Left ventricle myocardium inferior (tissue), 1 donor: ENCODE results near the gene LTN1. TPM values are rescaled to one million over a fixed set of nuclear protein-coding genes. Genes with fewer than 3 reads are reported as not detected.

Experiments
- DNase-seq: peaks from one replicate; pipeline ENCODE4 v3.0.0-alpha.2; 2020
- H3K27ac ChIP-seq: fragments of 200-600 bp; replicated peaks from 2 replicates; pipeline ENCODE4 v1.8.0; 2021
- H3K27me3 ChIP-seq: fragments of 200-600 bp; 2 replicates; pipeline ENCODE4 v1.8.0; 2021; ENCODE audit warnings: low read depth
- H3K36me3 ChIP-seq: fragments of 200-600 bp; 2 replicates; pipeline ENCODE4 v1.8.0; 2021
- H3K4me1 ChIP-seq: fragments of 200-600 bp; 2 replicates; pipeline ENCODE4 v1.8.0; 2021
- H3K4me3 ChIP-seq: fragments of 200-600 bp; 2 replicates; pipeline ENCODE4 v1.8.0; 2021; ENCODE audit warnings: mild to moderate bottlenecking, moderate library complexity
- H3K9me3 ChIP-seq: fragments of 200-600 bp; replicated peaks from 2 replicates; pipeline ENCODE4 v1.8.0; 2021
- CTCF ChIP-seq: fragments of 200-600 bp; IDR thresholded peaks from 2 replicates; pipeline ENCODE4 v1.8.0; 2021; ENCODE audit warnings: antibody characterized with exemption, mild to moderate bottlenecking, borderline replicate concordance
- intact Hi-C: fragments of 100-400 bp; cut with micrococcal nuclease; formaldehyde crosslinking; loops from one replicate; pipeline ENCODE4 v1.11.0; 2022
- total RNA-seq: library from RNA; stranded (reverse); fragmentation: NEBNext Ultra II Directional; extraction: Animal tissue kit (Norgen Biotek cat#: 25700); gene quantifications from one replicate; pipeline ENCODE4 v1.2.1, GENCODE V29; 2021
- donor health status: DM: no; HTN: yes; CAD: no; lungs with severe emphysema.

LTN1 gene
- total RNA-seq, 1 donor from 2014 or later = 16.6 TPM

- Histone ChIP-seq H3K36me3 (peaks cover 61% of the 10 kb centered on the region), H3K4me3 (no peak overlapping the region), H3K27me3 (no peaks in the 10 kb centered on the region), H3K9me3 (no peaks in the 10 kb centered on the region), H3K27ac (no peak overlapping the region), H3K4me1 (peaks cover 32% of the 10 kb centered on the region)
- DNase-seq = no peak
- intact Hi-C loops = no loop called here
- TF ChIP-seq CTCF = no peak
Observed at GRCh38 chr21:29029524-29029923, 36.8 kb upstream of the LTN1 start.

- no peak for DNase-seq
- Histone ChIP-seq H3K36me3 (peaks cover 23% of the 10 kb centered on the region), H3K4me3 (peak overlapping the region; percentile 85), H3K27ac (peak overlapping the region; percentile 100), H3K27me3 (no peaks in the 10 kb centered on the region), H3K4me1 (peaks cover 37% of the 10 kb centered on the region), H3K9me3 (no peaks in the 10 kb centered on the region)
- no peak for TF ChIP-seq CTCF
- intact Hi-C loops = no loop called here
Observed at GRCh38 chr21:29025328-29025713, 32.6 kb upstream of the LTN1 start.

DNA sequence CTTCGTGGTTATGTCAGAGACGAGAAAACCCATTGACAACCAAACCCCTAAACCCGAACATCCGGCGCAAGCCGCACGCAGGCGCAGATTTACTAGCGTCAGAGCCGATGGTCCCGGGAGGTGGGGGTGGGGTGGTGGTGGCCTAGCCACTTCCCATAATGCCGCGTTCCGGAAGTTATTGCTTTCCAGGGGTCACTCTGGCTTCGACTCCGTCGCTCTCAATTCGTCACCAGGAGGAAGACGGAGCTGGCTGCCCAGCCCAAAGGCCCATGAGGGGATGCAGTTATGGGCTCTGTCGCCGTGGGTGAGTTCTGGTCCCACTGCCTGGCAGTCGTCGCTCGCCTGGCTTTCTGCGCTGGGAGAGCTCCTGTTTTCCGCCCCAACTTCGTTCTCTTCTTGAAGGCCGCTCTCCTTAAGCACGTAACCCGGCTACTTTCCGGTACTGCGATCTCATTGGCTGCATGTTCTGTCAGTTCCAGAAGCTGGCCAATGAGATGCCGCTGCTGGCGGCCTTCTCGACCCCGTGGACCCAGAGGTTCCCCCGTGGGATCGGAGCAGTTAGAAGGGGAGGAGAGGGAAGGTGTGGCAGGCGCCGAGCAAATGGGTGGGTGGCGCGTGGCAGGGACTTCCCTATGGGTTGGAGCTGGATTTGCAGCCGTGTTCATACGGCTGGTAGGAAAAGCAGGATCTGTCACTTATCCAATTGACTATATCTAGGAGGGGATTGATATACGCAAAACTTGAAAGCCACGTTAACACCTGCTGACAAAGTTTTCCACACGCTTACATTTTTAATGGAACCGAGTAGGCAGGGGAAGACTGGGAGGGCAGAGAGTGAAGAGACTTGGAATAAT is 32.0 kb upstream of the LTN1 start, which contains the start of gene USP16:
Gene USP16 (plus strand): TSS at position 195 of the 854 bp plus-strand sequence. CDS start 3,246 bp downstream, outside the sequence.
- peak; percentile 96 for DNase-seq
- H3K9me3 ChIP-seq = no peaks in the 10 kb centered on the region
- intact Hi-C loops = no loop called here
- TF ChIP-seq CTCF = peak; percentile 45
- peaks cover 17% of the 10 kb centered on the region for H3K36me3 ChIP-seq
- peaks cover 40% of the 10 kb centered on the region for H3K4me1 ChIP-seq
- no peaks in the 10 kb centered on the region for H3K27me3 ChIP-seq
- peak within 1 kb of the TSS; percentile 100 for H3K27ac ChIP-seq
- peak within 1 kb of the TSS; percentile 85 for H3K4me3 ChIP-seq

DNA sequence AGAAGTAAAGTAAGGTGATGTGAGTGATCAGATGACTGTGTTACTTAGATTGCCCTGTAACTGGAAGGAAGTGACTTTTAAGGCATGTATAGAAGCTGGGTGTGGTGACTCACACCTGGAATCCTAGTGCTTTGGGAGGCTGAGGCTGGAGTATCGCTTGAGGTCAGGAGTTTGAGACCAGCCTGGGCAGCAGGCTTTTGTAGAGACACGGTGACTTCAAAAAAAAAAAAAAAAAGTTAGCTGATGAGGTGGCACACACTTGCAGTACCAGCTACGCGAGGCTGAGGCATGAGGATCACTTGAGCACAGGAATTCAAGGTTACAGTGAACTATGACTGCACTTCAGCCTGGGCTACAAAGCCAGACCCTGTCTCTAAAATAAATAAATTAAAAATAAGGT is 29.5 kb upstream of the LTN1 start:
- H3K27ac ChIP-seq = no peak overlapping the region
- no peaks in the 10 kb centered on the region for H3K27me3 ChIP-seq
- no peak for DNase-seq
- no peak for TF ChIP-seq CTCF
- no peak overlapping the region for H3K4me3 ChIP-seq
- H3K4me1 ChIP-seq = peaks cover 56% of the 10 kb centered on the region
- intact Hi-C loops = no loop called here
- H3K36me3 ChIP-seq = no peaks in the 10 kb centered on the region
- H3K9me3 ChIP-seq = no peaks in the 10 kb centered on the region

GRCh38 chr21:29018540-29018939 is 25.9 kb upstream of the LTN1 start:
- Histone ChIP-seq H3K27ac (peak overlapping the region; percentile 90), H3K4me1 (peaks cover 27% of the 10 kb centered on the region)
- intact Hi-C loops = no loop called here

More at GRCh38 chr21:29018540-29018939, 25.9 kb upstream of the LTN1 start:
- no peaks in the 10 kb centered on the region for H3K9me3 ChIP-seq
- no peaks in the 10 kb centered on the region for H3K27me3 ChIP-seq
- DNase-seq = no peak
- H3K36me3 ChIP-seq = no peaks in the 10 kb centered on the region
- peak overlapping the region; percentile 80 for H3K4me3 ChIP-seq
- no peak for TF ChIP-seq CTCF
